HG03060 (cell line): ENCODE measurements around the gene EMC10.
"Not testable (repeated sequence)": the region's sequence is repeated elsewhere in the genome, so short reads cannot be mapped to it uniquely, and the experiment has no call there.

ENCODE experiments used
- ATAC-seq: cut with Tn5 transposase; IDR thresholded peaks from one replicate; pipeline ENCODE4 v1.9.1; 2021; ENCODE audit warnings: low read depth, moderate number of reproducible peaks; ENCODE audit not compliant: unreplicated experiment

The EMC10 gene

GRCh38 chr19:50476224-50476906 lies at the start of gene EMC10, which contains the start of gene GARIN5A:
EMC10 (plus strand) TSS chr19:50476507; CDS start chr19:50476545, 38 bp downstream.
GARIN5A (minus strand) TSS chr19:50476848; CDS start chr19:50476388, 460 bp downstream.
- ATAC-seq: no peak

GRCh38 chr19:50427318-50427925 lies 48.9 kb upstream of the EMC10 start:
- no peak for ATAC-seq

- ATAC-seq: no peak
Observed at GRCh38 chr19:50427997-50428425, 48.3 kb upstream of the EMC10 start.

GRCh38 chr19:50428772-50429463 lies 47.4 kb upstream of the EMC10 start:
- no peak for ATAC-seq

- no peak for ATAC-seq
Observed at GRCh38 chr19:50430888-50431342, 45.4 kb upstream of the EMC10 start.

- no peak for ATAC-seq
Observed at GRCh38 chr19:50431343-50432220, 44.7 kb upstream of the EMC10 start.

GRCh38 chr19:50432221-50433028 lies 43.9 kb upstream of the EMC10 start, which contains the start of gene MYBPC2:
MYBPC2 (plus strand) TSS chr19:50432892; CDS start chr19:50432954, 62 bp downstream.
- no peak for ATAC-seq

- no peak for ATAC-seq
Observed at GRCh38 chr19:50433201-50434180, 42.8 kb upstream of the EMC10 start.

- no peak for ATAC-seq
Observed at GRCh38 chr19:50434525-50434924, 41.8 kb upstream of the EMC10 start.

GRCh38 chr19:50435221-50435620 lies 41.1 kb upstream of the EMC10 start:
- no peak for ATAC-seq

GRCh38 chr19:50435627-50436026 lies 40.7 kb upstream of the EMC10 start:
- ATAC-seq: no peak

GRCh38 chr19:50437862-50438449 lies 38.4 kb upstream of the EMC10 start:
- no peak for ATAC-seq

GRCh38 chr19:50439130-50439529 lies 37.2 kb upstream of the EMC10 start:
- ATAC-seq: not testable (repeated sequence)

- no peak for ATAC-seq
Observed at GRCh38 chr19:50444059-50444458, 32.2 kb upstream of the EMC10 start.

- ATAC-seq: no peak
Observed at GRCh38 chr19:50447053-50447452, 29.3 kb upstream of the EMC10 start.

GRCh38 chr19:50447750-50448149 lies 28.6 kb upstream of the EMC10 start:
- ATAC-seq: no peak

- no peak for ATAC-seq
Observed at GRCh38 chr19:50449236-50449899, 26.9 kb upstream of the EMC10 start.
